Activated CD8-positive, alpha-beta T cell treated with anti-CD3 and anti-CD28 coated beads, Interleukin-2, amount 10 ng/mL, durations not matched to agents 7 days and 5 days (primary cell): ENCODE measurements around the gene ARID3A. TPM values are rescaled to one million over a fixed set of nuclear protein-coding genes. Genes with fewer than 3 reads are reported as not detected.
"Not testable (repeated sequence)": the region's sequence is repeated elsewhere in the genome, so short reads cannot be mapped to it uniquely, and the experiment has no call there.

Source experiments
- ATAC-seq: fragments of 150-1000 bp; cut with Tn5 transposase; one replicate; pipeline ENCODE4 v1.10.0; 2021; ENCODE audit warnings: moderate library complexity
- CTCF ChIA-PET: fragments of 350-600 bp; sonication (Branson Sonifier 250); formaldehyde crosslinking; loops from one replicate; lab custom pipeline; 2021; ENCODE audit warnings: antibody characterized with exemption; lab: Charles Lee
- POLR2A ChIA-PET: fragments of 350-600 bp; sonication (Branson Sonifier 250); formaldehyde crosslinking; loops from one replicate; lab custom pipeline; 2021; ENCODE audit warnings: antibody characterized with exemption; lab: Charles Lee
- DNase-seq: peaks from one replicate; pipeline ENCODE4 v3.0.0-alpha.2; 2020
- H3K27ac Mint-ChIP-seq: one replicate; pipeline ENCODE4 v1.8.0; 2021; ENCODE audit warnings: mild to moderate bottlenecking, mixed read lengths
- H3K27me3 Mint-ChIP-seq: one replicate; pipeline ENCODE4 v1.8.0; 2021; ENCODE audit warnings: low read depth, mixed read lengths
- H3K36me3 Mint-ChIP-seq: one replicate; pipeline ENCODE4 v1.8.0; 2021; ENCODE audit warnings: low read depth, mixed read lengths
- H3K4me1 Mint-ChIP-seq: one replicate; pipeline ENCODE4 v1.8.0; 2021; ENCODE audit warnings: low read depth, mixed read lengths
- H3K4me3 Mint-ChIP-seq: one replicate; pipeline ENCODE4 v1.8.0; 2021; ENCODE audit warnings: mild to moderate bottlenecking, mixed read lengths
- H3K9me3 Mint-ChIP-seq: one replicate; pipeline ENCODE4 v1.8.0; 2022; ENCODE audit warnings: mixed read lengths; ENCODE audit not compliant: insufficient read depth
- total RNA-seq, 2 experiments: library from RNA; stranded (reverse); gene quantifications; one replicate each; pipeline ENCODE4 v1.2.3, GENCODE V29; 2021

Gene ARID3A
- total RNA-seq, 2 experiments from 2014 or later = 26.7 to 27.7 TPM

GRCh38 chr19:1025080-1025479, 99.2 kb downstream of the ARID3A start:
- not testable (repeated sequence) for DNase-seq

More at GRCh38 chr19:1025080-1025479, 99.2 kb downstream of the ARID3A start:
- CTCF ChIA-PET = interaction anchor here (1.0 kb wide), 1 partner anchor 12 kb away, joined by 3 read pairs; no protein-coding TSS in a partner anchor
- POLR2A ChIA-PET = interaction anchor here (1.7 kb wide), 1 partner anchor 42 kb away, joined by 4 read pairs; the partner anchor contains the start of gene ARHGAP45
- H3K4me3 Mint-ChIP-seq, H3K9me3 Mint-ChIP-seq, H3K27ac Mint-ChIP-seq, H3K27me3 Mint-ChIP-seq, ATAC-seq: not testable (repeated sequence)
- peaks cover 23% of the 10 kb centered on the region for H3K36me3 Mint-ChIP-seq
- H3K4me1 Mint-ChIP-seq = peaks cover 24% of the 10 kb centered on the region

Other genes with a start within 250 kb of the ARID3A start
- gene FSTL3, start 249.6 kb upstream of the ARID3A start, total RNA-seq = 1 to 10 TPM; 2.2 to 3.0 TPM
- not detected for gene PRSS57, start 230.6 kb upstream of the ARID3A start, total RNA-seq
- gene PALM, start 217.1 kb upstream of the ARID3A start, total RNA-seq = not detected
- gene MISP, start 174.9 kb upstream of the ARID3A start, total RNA-seq = not detected
- gene PTBP1, start 128.6 kb upstream of the ARID3A start, total RNA-seq = 100 to 1,000 TPM; 524 to 526 TPM
- gene PLPPR3, start 104.1 kb upstream of the ARID3A start, total RNA-seq = not detected
- not detected for gene AZU1, start 98.2 kb upstream of the ARID3A start, total RNA-seq
- gene PRTN3, start 85.0 kb upstream of the ARID3A start, total RNA-seq = not detected
- not detected for gene ELANE, start 73.7 kb upstream of the ARID3A start, total RNA-seq
- gene CFD, start 66.4 kb upstream of the ARID3A start, total RNA-seq = 1 to 10 TPM; 2.1 to 2.2 TPM
- 10 to 100 TPM; 55.9 to 60.4 TPM for gene MED16, start 32.8 kb upstream of the ARID3A start, total RNA-seq
- gene RNU6-9, start 32.6 kb upstream of the ARID3A start, total RNA-seq = not detected
- gene R3HDM4, start 12.8 kb upstream of the ARID3A start, total RNA-seq = 10 to 100 TPM; 75.9 to 76.7 TPM
- 1 to 10 TPM in 1 of 2 experiments, under 1 TPM in 1; 0.55 to 1.1 TPM for gene KISS1R, start 8.7 kb upstream of the ARID3A start, total RNA-seq
- 10 to 100 TPM; 51.5 to 53.0 TPM for gene WDR18, start 58.3 kb downstream of the ARID3A start, total RNA-seq
- not detected for gene GRIN3B, start 74.4 kb downstream of the ARID3A start, total RNA-seq
- 100 to 1,000 TPM; 153 to 160 TPM for gene TMEM259, start 95.1 kb downstream of the ARID3A start, total RNA-seq
- gene RNU6-2, start 95.5 kb downstream of the ARID3A start, total RNA-seq = not detected
- 100 to 1,000 TPM; 417 to 455 TPM for gene CNN2, start 100.6 kb downstream of the ARID3A start, total RNA-seq
- gene ABCA7, start 114.1 kb downstream of the ARID3A start, total RNA-seq = 10 to 100 TPM; 76.6 to 77.5 TPM
- gene ARHGAP45, start 141.1 kb downstream of the ARID3A start, total RNA-seq = 100 to 1,000 TPM; 433 to 445 TPM
- gene POLR2E, start 169.3 kb downstream of the ARID3A start, total RNA-seq = 100 to 1,000 TPM; 176 to 177 TPM
- gene GPX4, start 178.0 kb downstream of the ARID3A start, total RNA-seq = 100 to 1,000 TPM; 174 to 177 TPM
- 10 to 100 TPM; 58.6 to 70.5 TPM for gene SBNO2, start 248.2 kb downstream of the ARID3A start, total RNA-seq